PC-9 (cell line): Measurements from ENCODE around the gene LIMS2. TPM values are rescaled to one million over a fixed set of nuclear protein-coding genes. Genes with fewer than 3 reads are reported as not detected.

Experiments
- BruUV-seq: library from RNA; stranded (reverse); fragments of 400-500 nt; replicated peaks from 2 replicates; lab custom pipeline; 2021; lab: Mats Ljungman, UMichigan
- CTCF ChIA-PET: fragments of 300-600 bp; sonication (Branson Sonifier 250); formaldehyde crosslinking; loops from one replicate; lab custom pipeline; 2022; ENCODE audit warnings: antibody characterized with exemption; lab: Charles Lee
- POLR2A ChIA-PET: fragments of 300-600 bp; sonication (Branson Sonifier 250); formaldehyde crosslinking; loops from one replicate; lab custom pipeline; 2022; ENCODE audit warnings: antibody characterized with exemption; ENCODE audit not compliant: unreplicated experiment; lab: Charles Lee
- DNase-seq, 2 experiments: peaks; one replicate each; pipeline versions ENCODE4 v3.0.0 to v3.0.0-alpha.2; 2015 to 2022; ENCODE audit warnings: mixed read lengths in 1 of 2
- H2AFZ ChIP-seq: fragments of 200-600 bp; sonication (generic); 2 replicates; pipeline ENCODE4 v1.8.1; 2017; ENCODE audit warnings: antibody characterized with exemption
- H3F3A ChIP-seq: fragments of 200-600 bp; sonication (generic); 2 replicates; pipeline ENCODE4 v1.8.1; 2017; ENCODE audit warnings: antibody characterized with exemption, mild to moderate bottlenecking, low read depth; ENCODE audit not compliant: insufficient read depth
- H3K27ac ChIP-seq: fragments of 200-600 bp; sonication (generic); 2 replicates; pipeline ENCODE4 v1.6.1; 2016; ENCODE audit warnings: mixed run types
- H3K27me3 ChIP-seq: fragments of 200-600 bp; sonication (generic); 2 replicates; pipeline ENCODE4 v1.6.1; 2016; ENCODE audit warnings: low read depth, mixed run types; ENCODE audit not compliant: insufficient read depth
- H3K36me3 ChIP-seq: fragments of 200-600 bp; sonication (generic); 2 replicates; pipeline ENCODE4 v1.6.1; 2016; ENCODE audit warnings: low read depth, mixed run types
- H3K4me1 ChIP-seq: fragments of 200-600 bp; sonication (generic); replicated peaks from 2 replicates; pipeline ENCODE4 v1.6.1; 2016; ENCODE audit warnings: mixed run types; ENCODE audit not compliant: insufficient read depth
- H3K4me2 ChIP-seq: fragments of 200-600 bp; sonication (generic); 2 replicates; pipeline ENCODE4 v1.6.1; 2017; ENCODE audit warnings: mixed run types
- H3K4me3 ChIP-seq: fragments of 200-600 bp; sonication (generic); 2 replicates; pipeline ENCODE4 v1.6.1; 2016; ENCODE audit warnings: mixed run types
- H3K79me2 ChIP-seq: fragments of 200-600 bp; sonication (generic); 2 replicates; pipeline ENCODE4 v1.6.1; 2017; ENCODE audit warnings: low read depth, mixed run types
- H3K9me2 ChIP-seq: fragments of 200-600 bp; sonication (generic); 2 replicates; pipeline ENCODE4 v1.8.1; 2017; ENCODE audit warnings: mild to moderate bottlenecking; ENCODE audit not compliant: insufficient read depth
- H3K9me3 ChIP-seq: fragments of 200-600 bp; sonication (generic); 2 replicates; pipeline ENCODE4 v1.8.1; 2016; ENCODE audit warnings: low read depth; ENCODE audit not compliant: insufficient read depth
- H4K20me1 ChIP-seq: fragments of 200-600 bp; sonication (generic); 2 replicates; pipeline ENCODE4 v1.8.1; 2017; ENCODE audit not compliant: insufficient read depth
- EZH2 ChIP-seq: fragments of 200-600 bp; sonication (generic); IDR thresholded peaks from 2 replicates; pipeline ENCODE4 v1.8.0; 2017; ENCODE audit warnings: antibody characterized with exemption, low read depth
- intact Hi-C: fragments of 100-400 bp; cut with micrococcal nuclease; formaldehyde crosslinking; loops from one replicate; pipeline ENCODE4 v1.10.0; 2022; ENCODE audit not compliant: unreplicated experiment
- total RNA-seq: library from RNA; stranded (reverse); gene quantifications from 2 replicates; pipeline ENCODE4 v1.2.3, GENCODE V29; 2021
- TF ChIP-seq, protein P1 (sequence below): fragments of 200-600 bp; sonication (generic); conservative IDR thresholded peaks from 2 replicates; pipeline ENCODE4 v1.6.1; 2017; ENCODE audit warnings: mixed run types, antibody characterized with exemption, mild to moderate bottlenecking, moderate library complexity

The LIMS2 gene
- total RNA-seq, 1 experiment from 2014 or later: 1.4 TPM

DNA sequence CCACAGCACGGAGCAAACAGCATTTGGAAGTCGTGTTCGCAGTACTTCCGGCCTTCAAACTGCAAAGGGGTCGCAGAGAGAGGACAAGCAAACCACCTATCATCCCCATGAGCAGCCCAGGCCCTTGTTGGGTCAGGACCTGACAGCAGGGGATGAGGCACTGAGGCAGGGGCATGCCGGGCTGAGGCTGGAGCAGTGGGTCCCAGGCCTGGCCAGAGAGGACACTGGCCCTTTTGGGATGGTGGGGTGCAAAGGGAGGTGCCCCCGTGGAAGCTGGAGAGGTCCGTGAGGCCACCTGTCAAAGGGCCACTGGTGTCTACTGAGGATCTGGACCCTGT lies 20.5 kb downstream of the LIMS2 start:
- H3K4me2 ChIP-seq: no peak overlapping the region
- no peak for DNase-seq
- BruUV-seq: no TSS peak
- H3K36me3 ChIP-seq: no peaks in the 10 kb centered on the region
- H3F3A ChIP-seq: no peaks in the 10 kb centered on the region
- no peaks in the 10 kb centered on the region for H4K20me1 ChIP-seq
- no peaks in the 10 kb centered on the region for H3K27me3 ChIP-seq
- no peaks in the 10 kb centered on the region for H3K4me1 ChIP-seq
- no peaks in the 10 kb centered on the region for H3K79me2 ChIP-seq
- H3K4me3 ChIP-seq: no peak overlapping the region
- H3K27ac ChIP-seq: no peak overlapping the region
- peaks cover 1% of the 10 kb centered on the region; the same call in 1 of the 2 replicates for H3K9me3 ChIP-seq
- CTCF ChIA-PET: no interaction called here
- intact Hi-C loops: no loop called here
- TF ChIP-seq, protein P1, sequence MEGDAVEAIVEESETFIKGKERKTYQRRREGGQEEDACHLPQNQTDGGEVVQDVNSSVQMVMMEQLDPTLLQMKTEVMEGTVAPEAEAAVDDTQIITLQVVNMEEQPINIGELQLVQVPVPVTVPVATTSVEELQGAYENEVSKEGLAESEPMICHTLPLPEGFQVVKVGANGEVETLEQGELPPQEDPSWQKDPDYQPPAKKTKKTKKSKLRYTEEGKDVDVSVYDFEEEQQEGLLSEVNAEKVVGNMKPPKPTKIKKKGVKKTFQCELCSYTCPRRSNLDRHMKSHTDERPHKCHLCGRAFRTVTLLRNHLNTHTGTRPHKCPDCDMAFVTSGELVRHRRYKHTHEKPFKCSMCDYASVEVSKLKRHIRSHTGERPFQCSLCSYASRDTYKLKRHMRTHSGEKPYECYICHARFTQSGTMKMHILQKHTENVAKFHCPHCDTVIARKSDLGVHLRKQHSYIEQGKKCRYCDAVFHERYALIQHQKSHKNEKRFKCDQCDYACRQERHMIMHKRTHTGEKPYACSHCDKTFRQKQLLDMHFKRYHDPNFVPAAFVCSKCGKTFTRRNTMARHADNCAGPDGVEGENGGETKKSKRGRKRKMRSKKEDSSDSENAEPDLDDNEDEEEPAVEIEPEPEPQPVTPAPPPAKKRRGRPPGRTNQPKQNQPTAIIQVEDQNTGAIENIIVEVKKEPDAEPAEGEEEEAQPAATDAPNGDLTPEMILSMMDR: no peak
- no peak for TF ChIP-seq EZH2
- POLR2A ChIA-PET: interaction anchor here (0.6 kb wide), 1 partner anchor 545 kb away, joined by 3 read pairs; no protein-coding TSS in a partner anchor
- no peak overlapping the region for H2AFZ ChIP-seq
- H3K9me2 ChIP-seq: no peaks in the 10 kb centered on the region

DNA sequence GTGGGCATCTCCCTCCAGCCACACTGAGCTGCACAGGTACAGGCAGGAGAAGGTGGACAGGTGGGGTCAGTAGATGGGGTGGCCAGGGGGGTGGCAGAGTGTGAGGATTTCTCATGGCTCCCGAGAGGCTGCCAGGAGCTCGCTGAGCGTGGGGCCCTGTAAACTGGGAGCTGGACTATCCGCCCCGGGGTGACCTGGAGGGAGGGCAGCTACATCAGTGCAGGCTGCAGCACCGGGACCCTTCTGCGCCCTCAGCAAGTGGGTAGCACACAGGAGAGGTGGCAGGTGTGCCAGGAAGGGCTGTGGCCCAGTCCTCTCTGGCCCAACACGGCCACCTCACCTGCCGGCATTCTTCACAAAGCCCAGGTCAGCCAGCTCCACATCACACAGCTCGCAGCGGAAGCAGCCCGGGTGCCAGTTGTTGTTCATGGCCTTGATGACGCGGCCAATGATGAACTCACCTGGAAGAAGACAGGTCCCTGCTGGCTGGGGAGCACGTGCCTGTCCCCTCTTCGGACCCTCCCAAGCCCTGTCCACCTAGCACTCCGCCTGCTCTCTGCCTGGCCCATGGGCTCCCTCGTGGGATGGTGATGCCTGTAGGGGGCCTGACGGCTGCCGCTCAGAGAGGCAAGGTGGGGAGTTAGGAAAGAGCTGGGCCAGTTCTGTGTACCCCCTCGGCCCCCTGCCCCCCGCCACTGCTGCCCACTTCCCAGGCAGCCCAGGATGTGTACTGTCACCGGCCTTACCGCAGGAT lies 21.1 kb downstream of the LIMS2 start:
- Histone ChIP-seq H3K79me2 (no peaks in the 10 kb centered on the region), H2AFZ (no peak overlapping the region), H3K4me2 (no peak overlapping the region), H3K4me3 (no peak overlapping the region), H3F3A (no peaks in the 10 kb centered on the region), H3K9me2 (no peaks in the 10 kb centered on the region), H3K27ac (no peak overlapping the region), H3K36me3 (no peaks in the 10 kb centered on the region), H3K4me1 (no peaks in the 10 kb centered on the region), H3K9me3 (no peaks in the 10 kb centered on the region), H4K20me1 (no peaks in the 10 kb centered on the region), H3K27me3 (no peaks in the 10 kb centered on the region)
- TF ChIP-seq, protein P1: no peak
- TF ChIP-seq EZH2: no peak
- no TSS peak for BruUV-seq
- CTCF ChIA-PET: no interaction called here
- intact Hi-C loops: no loop called here
- POLR2A ChIA-PET: interaction anchor here (0.6 kb wide), 1 partner anchor 545 kb away, joined by 3 read pairs; no protein-coding TSS in a partner anchor
- DNase-seq: no peak

- ChIA-PET CTCF (no interaction called here), POLR2A (no interaction called here)
- Histone ChIP-seq H3K4me1 (no peaks in the 10 kb centered on the region), H3K4me3 (no peak overlapping the region), H3K36me3 (no peaks in the 10 kb centered on the region), H3K27me3 (no peaks in the 10 kb centered on the region), H2AFZ (no peak overlapping the region), H3K9me2 (no peaks in the 10 kb centered on the region), H3K9me3 (no peaks in the 10 kb centered on the region), H3K4me2 (no peak overlapping the region), H4K20me1 (no peaks in the 10 kb centered on the region), H3K79me2 (no peaks in the 10 kb centered on the region), H3F3A (no peaks in the 10 kb centered on the region), H3K27ac (no peak overlapping the region)
- no TSS peak for BruUV-seq
- no peak for DNase-seq
- intact Hi-C loops: no loop called here
- no peak for TF ChIP-seq EZH2
- TF ChIP-seq, protein P1: no peak
Measured at GRCh38 chr2:127653421-127654083, 21.8 kb downstream of the LIMS2 start.
